Mesothelial cell of epicardium (in vitro differentiated cells): ENCODE results near the gene PRUNE2. TPM values are rescaled to one million over a fixed set of nuclear protein-coding genes. Genes with fewer than 3 reads are reported as not detected.
A peak's percentile ranks its signal among the peaks of the same experiment; 100 is the strongest.

Experiments used
- DNase-seq, 2 experiments: peaks; one replicate each; pipeline ENCODE4 v3.0.0; 2021; ENCODE audit warnings: low spot score in 2 of 2; ENCODE audit not compliant: unreplicated experiment in 2 of 2
- H3K27ac Mint-ChIP-seq: 2 replicates; pipeline ENCODE4 v1.8.0; 2021; ENCODE audit warnings: mixed read lengths
- H3K27me3 Mint-ChIP-seq: 2 replicates; pipeline ENCODE4 v1.8.0; 2021; ENCODE audit warnings: low read depth, mixed read lengths
- H3K36me3 Mint-ChIP-seq: 2 replicates; pipeline ENCODE4 v1.8.0; 2021; ENCODE audit warnings: mixed read lengths
- H3K4me1 Mint-ChIP-seq: 2 replicates; pipeline ENCODE4 v1.8.0; 2021; ENCODE audit warnings: mixed read lengths
- H3K4me3 Mint-ChIP-seq: 2 replicates; pipeline ENCODE4 v1.8.0; 2021; ENCODE audit warnings: mild to moderate bottlenecking, moderate library complexity, mixed read lengths
- H3K9me3 Mint-ChIP-seq: 2 replicates; pipeline ENCODE4 v1.8.0; 2021; ENCODE audit warnings: mixed read lengths
- total RNA-seq: library from RNA; stranded (reverse); gene quantifications from 3 replicates; pipeline ENCODE4 v1.2.1, GENCODE V29; 2021
- TF ChIP-seq, protein P1 (sequence below): fragments of 200-600 bp; sonication (generic); IDR thresholded peaks from one replicate; pipeline ENCODE4 v1.5.0; 2021; ENCODE audit warnings: antibody characterized with exemption; ENCODE audit not compliant: unreplicated experiment

PRUNE2 gene
- total RNA-seq, 1 donor from 2014 or later: 3.4 TPM

DNA sequence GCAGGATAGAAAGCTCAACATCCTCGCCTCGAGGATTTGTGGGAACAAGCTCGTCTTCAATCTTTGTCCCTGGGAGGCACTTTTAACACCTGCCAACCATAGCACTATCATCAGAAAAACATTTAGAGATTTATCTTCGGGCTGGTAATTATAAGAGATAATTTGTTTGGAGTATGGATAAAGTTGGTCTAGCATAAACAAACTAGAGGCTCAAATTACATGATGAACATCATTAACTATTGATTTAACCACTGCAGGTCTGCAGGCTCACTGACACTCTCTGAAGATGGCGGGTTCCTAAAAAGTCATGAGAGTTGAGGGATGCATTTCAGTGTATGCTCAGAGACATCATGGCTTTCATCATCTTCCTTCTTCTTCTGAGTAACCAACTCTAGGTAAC, 167.5 kb downstream of the PRUNE2 start:
- H3K36me3 Mint-ChIP-seq: no peaks in the 10 kb centered on the region
- H3K9me3 Mint-ChIP-seq: peaks cover 6% of the 10 kb centered on the region
- H3K4me1 Mint-ChIP-seq: peaks cover 15% of the 10 kb centered on the region
- TF ChIP-seq, protein P1, sequence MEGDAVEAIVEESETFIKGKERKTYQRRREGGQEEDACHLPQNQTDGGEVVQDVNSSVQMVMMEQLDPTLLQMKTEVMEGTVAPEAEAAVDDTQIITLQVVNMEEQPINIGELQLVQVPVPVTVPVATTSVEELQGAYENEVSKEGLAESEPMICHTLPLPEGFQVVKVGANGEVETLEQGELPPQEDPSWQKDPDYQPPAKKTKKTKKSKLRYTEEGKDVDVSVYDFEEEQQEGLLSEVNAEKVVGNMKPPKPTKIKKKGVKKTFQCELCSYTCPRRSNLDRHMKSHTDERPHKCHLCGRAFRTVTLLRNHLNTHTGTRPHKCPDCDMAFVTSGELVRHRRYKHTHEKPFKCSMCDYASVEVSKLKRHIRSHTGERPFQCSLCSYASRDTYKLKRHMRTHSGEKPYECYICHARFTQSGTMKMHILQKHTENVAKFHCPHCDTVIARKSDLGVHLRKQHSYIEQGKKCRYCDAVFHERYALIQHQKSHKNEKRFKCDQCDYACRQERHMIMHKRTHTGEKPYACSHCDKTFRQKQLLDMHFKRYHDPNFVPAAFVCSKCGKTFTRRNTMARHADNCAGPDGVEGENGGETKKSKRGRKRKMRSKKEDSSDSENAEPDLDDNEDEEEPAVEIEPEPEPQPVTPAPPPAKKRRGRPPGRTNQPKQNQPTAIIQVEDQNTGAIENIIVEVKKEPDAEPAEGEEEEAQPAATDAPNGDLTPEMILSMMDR: no peak
- H3K27me3 Mint-ChIP-seq: peaks cover 18% of the 10 kb centered on the region
- H3K4me3 Mint-ChIP-seq: no peak overlapping the region
- DNase-seq: no peak
- H3K27ac Mint-ChIP-seq: no peak overlapping the region

DNA sequence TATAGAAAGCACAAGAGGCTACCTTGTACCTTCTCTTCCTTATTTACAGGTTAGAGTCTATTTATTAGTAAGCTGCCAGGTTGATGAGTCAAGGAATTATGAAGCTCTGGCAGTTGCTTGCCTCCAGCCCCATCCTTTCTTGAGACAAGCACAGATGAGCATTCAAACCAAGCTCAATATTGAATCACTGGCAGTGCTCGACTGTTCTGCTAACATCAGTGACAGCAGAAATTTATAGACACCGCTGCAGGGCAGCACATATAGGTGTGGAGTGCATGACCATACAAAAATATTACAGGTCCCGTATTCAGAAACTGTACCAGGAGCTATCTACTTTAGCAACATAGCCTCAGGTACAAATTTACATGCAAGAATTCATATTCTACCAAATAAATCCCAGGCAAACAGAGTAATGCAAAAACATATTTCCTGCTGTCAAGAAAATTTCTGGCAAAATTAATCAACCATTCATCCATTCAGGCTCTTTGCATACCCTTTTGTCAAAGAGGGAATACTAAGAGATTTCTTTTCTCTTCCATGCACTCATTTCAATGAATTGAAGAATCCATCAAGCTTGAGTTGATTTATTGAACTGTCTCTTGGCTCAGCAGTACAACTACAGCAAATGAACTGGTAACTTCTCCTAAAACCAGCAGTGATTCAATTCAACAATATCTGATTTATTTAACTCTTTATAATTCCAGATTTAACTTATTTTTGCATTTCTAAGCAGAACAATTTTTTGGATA, 168.6 kb downstream of the PRUNE2 start:
- no peak for DNase-seq
- Mint-ChIP-seq H3K27ac (no peak overlapping the region), H3K4me3 (no peak overlapping the region), H3K4me1 (peaks cover 23% of the 10 kb centered on the region), H3K36me3 (no peaks in the 10 kb centered on the region), H3K9me3 (no peaks in the 10 kb centered on the region), H3K27me3 (peaks cover 18% of the 10 kb centered on the region)
- TF ChIP-seq, protein P1: no peak

DNA sequence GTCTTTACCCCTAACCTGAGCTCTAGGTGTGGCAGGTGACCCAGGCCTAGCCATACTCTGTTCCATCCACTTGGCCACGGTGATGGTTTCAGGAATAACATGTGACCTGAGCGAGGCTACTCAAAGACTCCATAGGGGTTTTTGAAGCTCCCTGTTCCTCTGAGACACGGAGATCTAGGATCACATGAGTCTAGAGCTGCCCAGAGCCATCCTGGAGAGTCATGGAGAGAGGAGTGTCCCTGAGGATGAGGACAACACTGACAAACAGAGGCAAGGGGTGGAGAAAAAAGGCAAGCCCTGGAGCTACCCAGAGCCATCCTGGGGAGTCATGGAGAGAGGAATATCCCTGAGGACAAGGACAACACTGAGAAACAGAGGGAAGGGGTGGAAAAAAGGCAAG, 171.2 kb downstream of the PRUNE2 start:
- DNase-seq: no peak
- no peaks in the 10 kb centered on the region for H3K9me3 Mint-ChIP-seq
- TF ChIP-seq, protein P1: no peak
- no peaks in the 10 kb centered on the region for H3K36me3 Mint-ChIP-seq
- peaks cover 17% of the 10 kb centered on the region for H3K4me1 Mint-ChIP-seq
- no peak overlapping the region for H3K4me3 Mint-ChIP-seq
- H3K27me3 Mint-ChIP-seq: peaks cover 18% of the 10 kb centered on the region
- H3K27ac Mint-ChIP-seq: no peak overlapping the region

DNA sequence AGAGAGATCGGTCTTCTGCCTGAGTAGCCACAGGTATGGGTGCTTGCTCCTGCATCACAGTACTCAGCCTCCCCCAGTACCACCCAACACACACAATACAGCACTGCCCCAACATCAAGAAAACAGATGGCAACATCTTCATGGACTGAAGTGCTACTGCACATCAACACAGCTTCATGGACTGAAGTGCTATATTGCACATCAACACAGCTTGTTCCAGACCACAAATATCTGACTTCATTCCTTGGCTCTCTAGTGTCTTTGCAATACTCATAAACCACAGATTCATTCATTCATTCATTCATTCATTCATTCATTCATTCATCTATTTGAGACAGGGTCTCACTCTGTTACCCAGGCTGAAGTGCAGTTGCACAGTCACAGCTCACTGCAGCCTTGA, 172.8 kb downstream of the PRUNE2 start:
- Mint-ChIP-seq H3K27me3 (peaks cover 17% of the 10 kb centered on the region), H3K27ac (no peak overlapping the region), H3K36me3 (no peaks in the 10 kb centered on the region), H3K4me3 (no peak overlapping the region), H3K9me3 (no peaks in the 10 kb centered on the region), H3K4me1 (peaks cover 17% of the 10 kb centered on the region)
- TF ChIP-seq, protein P1: no peak
- DNase-seq: no peak

DNA sequence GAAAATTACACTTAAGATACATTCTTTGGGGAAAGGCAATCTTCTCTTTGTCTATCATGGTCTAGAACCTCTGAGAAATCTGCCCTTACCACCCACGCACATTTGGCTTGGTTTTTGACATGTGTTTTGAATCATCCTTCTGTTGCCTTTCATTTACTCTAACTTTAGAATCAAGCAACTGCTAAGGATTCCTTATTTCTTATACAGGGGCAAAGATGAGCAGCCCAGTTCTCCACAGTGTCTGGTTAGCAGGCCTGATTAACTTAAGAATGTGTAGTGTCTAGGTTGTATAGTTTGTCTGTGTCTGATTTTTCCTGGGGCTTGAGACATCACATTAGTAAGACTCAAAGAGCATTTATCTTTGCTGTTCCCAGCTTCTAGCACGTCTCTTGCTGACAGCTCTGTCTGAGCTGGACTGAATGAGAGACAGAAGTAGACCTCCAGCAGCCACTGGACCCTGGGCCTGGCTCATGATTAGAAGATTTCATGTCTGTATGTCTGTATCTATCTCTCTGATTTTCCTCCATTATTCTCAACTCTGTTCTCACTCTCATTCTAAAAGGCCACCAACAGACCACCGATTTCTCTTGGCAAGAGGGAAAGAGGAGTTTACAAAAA, 173.5 kb downstream of the PRUNE2 start:
- Mint-ChIP-seq H3K27ac (peak overlapping the region; percentile 50), H3K9me3 (no peaks in the 10 kb centered on the region), H3K36me3 (no peaks in the 10 kb centered on the region), H3K4me3 (no peak overlapping the region), H3K4me1 (peaks cover 15% of the 10 kb centered on the region), H3K27me3 (peaks cover 17% of the 10 kb centered on the region)
- TF ChIP-seq, protein P1: no peak
- no peak for DNase-seq
